VCaP (cell line): ENCODE results near the gene SPDYE4.
A peak's percentile ranks its signal among the peaks of the same experiment; 100 is the strongest.

Experiments used
- H3K27ac ChIP-seq: fragments of 450-650 bp; 2 replicates; pipeline ENCODE4 v1.5.1; 2017
- CTCF ChIP-seq: fragments of 450-650 bp; conservative IDR thresholded peaks from 2 replicates; pipeline ENCODE4 v1.5.1; 2017; ENCODE audit warnings: mild to moderate bottlenecking, moderate library complexity

SPDYE4 gene

DNA sequence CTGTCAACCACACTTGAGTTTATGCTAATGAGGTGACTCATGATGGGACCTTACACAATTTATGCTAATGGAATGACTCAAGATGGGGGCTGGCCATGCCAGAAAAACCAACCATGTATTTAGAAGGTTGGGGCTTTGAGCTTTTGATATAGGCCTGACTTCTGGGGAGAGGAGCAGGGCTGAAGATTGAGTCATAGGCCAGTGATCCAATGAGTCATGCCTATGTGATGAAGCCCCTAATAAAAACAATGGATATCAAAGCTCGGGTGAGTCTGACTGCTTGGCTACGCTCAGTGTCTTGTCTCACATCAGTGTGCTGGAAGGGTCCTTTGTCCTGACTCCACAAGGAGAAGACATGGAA lies 33.5 kb upstream of the SPDYE4 start:
- no peak overlapping the region for H3K27ac ChIP-seq
- no peak for TF ChIP-seq CTCF

DNA sequence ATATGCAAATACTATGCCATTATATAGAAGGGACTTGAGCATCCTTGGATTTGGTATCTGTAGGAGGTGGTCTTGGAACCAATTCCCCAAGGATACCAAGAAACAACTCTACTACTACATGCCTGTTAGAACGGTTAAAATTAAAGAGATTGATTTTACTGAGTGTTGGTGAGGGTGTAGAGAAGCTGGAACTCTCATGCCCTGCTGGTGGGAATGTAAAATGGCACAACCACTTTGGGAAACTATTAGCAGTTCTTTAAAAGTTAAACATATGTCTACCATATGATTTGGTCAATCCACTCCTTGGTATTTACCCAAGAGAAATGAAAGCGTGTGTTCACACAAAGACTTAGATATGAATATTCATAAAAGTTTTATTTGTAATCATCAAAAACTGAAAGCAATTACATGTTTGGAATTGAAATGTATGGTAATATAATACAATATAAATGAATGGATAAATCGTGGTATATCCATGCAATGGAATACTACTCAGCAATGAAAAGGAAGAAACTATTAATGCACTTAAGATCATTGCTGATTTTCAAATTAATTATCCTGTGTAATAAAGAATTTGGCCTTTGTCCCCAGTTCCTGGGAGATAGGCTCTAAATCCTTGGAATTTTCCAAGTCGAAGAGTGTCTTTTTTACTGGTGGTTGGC lies 33.0 kb upstream of the SPDYE4 start:
- H3K27ac ChIP-seq = no peak overlapping the region
- no peak for TF ChIP-seq CTCF

DNA sequence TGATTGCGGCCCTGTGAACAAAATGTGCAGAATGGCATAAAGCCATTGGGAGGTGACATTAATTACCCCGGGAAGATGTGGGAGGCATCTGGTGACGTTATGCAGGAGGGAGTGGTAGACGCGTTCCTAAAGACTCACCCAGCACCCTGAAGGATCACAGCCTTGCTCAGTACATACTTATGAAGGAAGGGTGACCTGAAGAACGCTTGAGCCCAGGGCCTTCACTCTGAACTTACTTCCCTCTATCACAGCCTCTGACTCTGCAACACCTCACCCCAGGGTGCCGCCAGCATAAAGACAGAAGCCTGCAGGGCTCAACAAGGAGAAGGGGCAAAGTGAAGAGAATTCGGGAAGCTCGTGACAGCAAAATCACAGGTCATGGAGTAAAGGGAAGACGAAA lies 31.4 kb upstream of the SPDYE4 start:
- TF ChIP-seq CTCF = no peak
- H3K27ac ChIP-seq = peak overlapping the region; percentile 31; the same call in 1 of the 2 replicates

DNA sequence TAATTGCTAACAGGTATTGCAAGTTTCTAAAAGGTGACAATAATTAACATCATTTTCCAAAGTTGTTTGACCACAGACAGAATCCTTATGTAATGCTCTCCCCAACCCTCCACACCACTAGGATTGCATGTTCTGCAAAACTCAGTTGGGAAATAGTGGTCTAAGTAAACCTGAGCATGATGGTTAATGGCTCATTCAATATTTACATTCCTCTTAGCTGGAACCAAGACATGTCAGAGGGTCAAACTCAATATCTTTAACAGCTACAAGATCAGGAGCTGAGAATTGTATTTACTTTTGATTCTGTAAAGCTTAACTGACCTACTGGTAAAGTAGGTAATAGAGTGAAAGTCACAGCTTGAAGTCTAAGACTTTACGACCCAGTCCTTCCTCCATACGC lies 30.7 kb upstream of the SPDYE4 start:
- H3K27ac ChIP-seq = peak overlapping the region; percentile 31; the same call in 1 of the 2 replicates
- no peak for TF ChIP-seq CTCF

DNA sequence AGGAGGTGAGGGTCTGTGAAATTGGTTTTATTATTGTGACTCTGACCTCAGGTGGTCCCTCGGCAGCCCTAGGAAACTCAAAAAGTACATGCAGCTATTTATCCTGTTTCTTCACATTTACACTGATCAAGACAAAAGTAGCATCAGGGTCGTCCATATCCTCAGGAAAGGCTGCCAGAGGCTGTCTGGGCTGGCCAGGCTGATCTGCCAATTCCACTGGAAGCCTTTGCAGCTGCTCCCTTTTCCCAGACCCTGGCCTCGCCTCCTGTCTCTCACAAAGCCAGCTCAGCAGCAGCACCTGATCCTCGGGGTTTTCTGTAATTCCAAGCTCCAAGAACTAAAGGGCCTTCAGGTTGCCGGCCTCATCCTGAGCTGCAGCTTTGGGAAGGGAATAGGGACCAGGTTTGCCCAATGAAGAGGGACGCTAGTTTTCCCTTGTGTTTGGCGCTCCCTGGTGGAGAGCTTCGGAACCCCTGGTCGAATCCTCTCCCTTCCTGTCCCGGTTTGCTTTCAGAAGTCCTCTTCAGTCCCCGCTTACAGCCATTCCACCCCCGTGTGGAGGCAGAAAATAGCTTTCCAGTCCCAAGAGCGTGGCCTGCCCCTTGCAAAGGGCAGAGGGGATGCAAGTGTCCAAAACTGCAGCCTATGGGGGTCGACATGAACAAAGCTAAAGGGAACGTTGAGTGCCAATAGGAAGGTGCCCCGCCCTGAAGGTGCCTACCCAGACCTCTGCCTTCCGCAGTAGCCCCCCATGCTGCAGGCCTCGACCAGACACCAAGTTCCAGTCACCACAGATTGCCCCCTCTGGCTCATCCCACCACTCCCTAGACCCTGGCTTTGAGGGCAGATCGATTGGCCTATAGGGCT lies 27.4 kb upstream of the SPDYE4 start:
- H3K27ac ChIP-seq = no peak overlapping the region
- TF ChIP-seq CTCF = peak; percentile 85

- no peak overlapping the region for H3K27ac ChIP-seq
- no peak for TF ChIP-seq CTCF
Observed at GRCh38 chr17:8782176-8782575, 23.8 kb upstream of the SPDYE4 start.

DNA sequence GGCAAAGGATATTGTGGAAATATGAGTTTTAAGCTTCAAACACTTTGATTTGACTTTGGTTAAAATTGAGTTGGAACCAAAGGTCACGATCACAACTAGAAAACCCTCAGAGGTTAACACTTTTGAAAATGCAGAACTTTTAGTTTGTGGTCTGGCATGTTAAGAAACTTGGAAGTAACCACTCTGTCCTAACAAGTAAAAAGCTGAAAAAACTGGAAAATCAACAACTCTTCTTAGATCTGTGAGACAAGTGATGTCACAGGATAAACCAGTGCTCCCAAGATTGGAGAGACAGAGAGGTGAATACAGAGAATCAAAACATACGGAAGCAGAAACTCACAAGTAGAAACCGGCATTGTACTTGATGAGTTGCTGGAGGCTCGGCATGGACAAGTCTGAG lies 23.4 kb upstream of the SPDYE4 start:
- H3K27ac ChIP-seq = no peak overlapping the region
- no peak for TF ChIP-seq CTCF
